DOHH2 (cell line): ENCODE results near the gene FAM111A.

Experiments used
- H3F3A ChIP-seq: fragments of 200-600 bp; sonication (generic), shearing (Covaris generic); 2 replicates; pipeline ENCODE4 v1.6.0; 2016; ENCODE audit warnings: antibody characterized with exemption, mild to moderate bottlenecking; ENCODE audit not compliant: control insufficient read depth, insufficient read depth
- H3K27ac ChIP-seq: fragments of 200-600 bp; sonication (generic); 2 replicates; pipeline ENCODE4 v1.5.1; 2014; ENCODE audit warnings: low read depth, mild to moderate bottlenecking, low read length, moderate library complexity
- H3K27me3 ChIP-seq: fragments of 200-600 bp; sonication (generic); 2 replicates; pipeline ENCODE4 v1.6.1; 2014; ENCODE audit warnings: mild to moderate bottlenecking, low read length, mixed read lengths; ENCODE audit not compliant: control insufficient read depth
- H3K36me3 ChIP-seq: fragments of 200-600 bp; sonication (generic); 2 replicates; pipeline ENCODE4 v1.6.1; 2014; ENCODE audit warnings: mild to moderate bottlenecking, low read length, moderate library complexity, mixed read lengths; ENCODE audit not compliant: control insufficient read depth
- H3K4me1 ChIP-seq: fragments of 200-600 bp; sonication (generic); 2 replicates; pipeline ENCODE4 v1.6.1; 2014; ENCODE audit warnings: mild to moderate bottlenecking, low read length, mixed read lengths; ENCODE audit not compliant: control insufficient read depth
- H3K4me2 ChIP-seq: fragments of 200-600 bp; sonication (generic); 2 replicates; pipeline ENCODE4 v1.6.0; 2014; ENCODE audit warnings: mild to moderate bottlenecking, low read length, moderate library complexity
- H3K4me3 ChIP-seq: fragments of 200-600 bp; sonication (generic); 2 replicates; pipeline ENCODE4 v1.5.1; 2014; ENCODE audit warnings: mild to moderate bottlenecking, low read length, mixed read lengths
- H3K79me2 ChIP-seq: fragments of 200-600 bp; sonication (generic); 2 replicates; pipeline ENCODE4 v1.6.1; 2014; ENCODE audit warnings: mild to moderate bottlenecking, low read length, mixed read lengths; ENCODE audit not compliant: control insufficient read depth
- H3K9me2 ChIP-seq: fragments of 200-600 bp; sonication (generic); replicated peaks from 2 replicates; pipeline ENCODE4 v1.6.1; 2014; ENCODE audit warnings: mild to moderate bottlenecking, low read length, mixed read lengths; ENCODE audit not compliant: control insufficient read depth
- H3K9me3 ChIP-seq: fragments of 200-600 bp; sonication (generic); 2 replicates; pipeline ENCODE4 v1.6.1; 2014; ENCODE audit warnings: antibody characterized with exemption, low read length, mixed read lengths; ENCODE audit not compliant: control insufficient read depth, insufficient read depth
- H4K20me1 ChIP-seq: fragments of 200-600 bp; sonication (generic); 2 replicates; pipeline ENCODE4 v1.6.0; 2014; ENCODE audit warnings: low read depth, mild to moderate bottlenecking, antibody characterized with exemption, low read length, moderate library complexity; ENCODE audit not compliant: control insufficient read depth, insufficient read depth
- EZH2phosphoT487 ChIP-seq: fragments of 200-600 bp; sonication (generic); IDR thresholded peaks from 2 replicates; pipeline ENCODE4 v1.6.1; 2017; ENCODE audit warnings: borderline replicate concordance, mild to moderate bottlenecking, antibody characterized with exemption, low read length, moderate library complexity, mixed read lengths
- TF ChIP-seq, protein P1 (sequence below): fragments of 200-600 bp; sonication (generic); IDR thresholded peaks from one replicate; pipeline ENCODE4 v1.5.1; 2014; ENCODE audit warnings: antibody characterized with exemption, mild to moderate bottlenecking, low read depth, low read length; ENCODE audit not compliant: poor library complexity, severe bottlenecking

The FAM111A gene

DNA sequence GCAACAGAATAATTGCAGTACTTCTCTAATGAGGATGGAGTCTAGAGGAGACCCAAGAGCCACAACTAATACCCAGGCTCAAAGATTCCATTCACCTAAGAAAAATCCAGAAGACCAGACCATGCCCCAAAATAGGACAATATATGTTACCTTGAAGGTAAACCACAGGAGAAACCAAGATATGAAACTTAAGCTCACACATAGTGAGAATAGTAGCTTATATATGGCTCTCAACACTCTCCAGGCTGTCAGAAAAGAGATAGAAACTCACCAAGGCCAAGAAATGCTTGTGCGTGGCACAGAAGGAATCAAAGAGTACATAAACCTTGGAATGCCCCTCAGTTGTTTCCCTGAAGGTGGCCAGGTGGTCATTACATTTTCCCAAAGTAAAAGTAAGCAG, 9.1 kb downstream of the FAM111A start:
- Histone ChIP-seq H3K27ac (no peak overlapping the region), H3K4me2 (no peak overlapping the region), H3K4me3 (no peak overlapping the region)

DNA sequence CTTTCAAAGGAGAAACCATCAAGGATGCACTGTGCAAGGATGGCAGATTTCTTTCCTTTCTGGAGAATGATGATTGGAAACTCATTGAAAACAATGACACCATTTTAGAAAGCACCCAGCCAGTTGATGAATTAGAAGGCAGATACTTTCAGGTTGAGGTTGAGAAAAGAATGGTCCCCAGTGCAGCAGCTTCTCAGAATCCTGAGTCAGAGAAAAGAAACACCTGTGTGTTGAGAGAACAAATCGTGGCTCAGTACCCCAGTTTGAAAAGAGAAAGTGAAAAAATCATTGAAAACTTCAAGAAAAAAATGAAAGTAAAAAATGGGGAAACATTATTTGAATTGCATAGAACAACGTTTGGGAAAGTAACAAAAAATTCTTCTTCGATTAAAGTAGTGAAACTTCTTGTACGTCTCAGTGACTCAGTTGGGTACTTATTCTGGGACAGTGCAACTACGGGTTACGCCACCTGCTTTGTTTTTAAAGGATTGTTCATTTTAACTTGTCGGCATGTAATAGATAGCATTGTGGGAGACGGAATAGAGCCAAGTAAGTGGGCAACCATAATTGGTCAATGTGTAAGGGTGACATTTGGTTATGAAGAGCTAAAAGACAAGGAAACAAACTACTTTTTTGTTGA, 9.8 kb downstream of the FAM111A start:
- Histone ChIP-seq H3K79me2 (no peaks in the 10 kb centered on the region), H3K4me2 (no peak overlapping the region), H3K4me3 (no peak overlapping the region), H3K9me3 (peaks cover 18% of the 10 kb centered on the region; the same call in 1 of the 2 replicates), H4K20me1 (no peaks in the 10 kb centered on the region), H3K27me3 (no peaks in the 10 kb centered on the region), H3K27ac (no peak overlapping the region), H3K9me2 (no peaks in the 10 kb centered on the region), H3F3A (no peaks in the 10 kb centered on the region), H3K36me3 (peaks cover 18% of the 10 kb centered on the region), H3K4me1 (peaks cover 25% of the 10 kb centered on the region)
- TF ChIP-seq, protein P1, sequence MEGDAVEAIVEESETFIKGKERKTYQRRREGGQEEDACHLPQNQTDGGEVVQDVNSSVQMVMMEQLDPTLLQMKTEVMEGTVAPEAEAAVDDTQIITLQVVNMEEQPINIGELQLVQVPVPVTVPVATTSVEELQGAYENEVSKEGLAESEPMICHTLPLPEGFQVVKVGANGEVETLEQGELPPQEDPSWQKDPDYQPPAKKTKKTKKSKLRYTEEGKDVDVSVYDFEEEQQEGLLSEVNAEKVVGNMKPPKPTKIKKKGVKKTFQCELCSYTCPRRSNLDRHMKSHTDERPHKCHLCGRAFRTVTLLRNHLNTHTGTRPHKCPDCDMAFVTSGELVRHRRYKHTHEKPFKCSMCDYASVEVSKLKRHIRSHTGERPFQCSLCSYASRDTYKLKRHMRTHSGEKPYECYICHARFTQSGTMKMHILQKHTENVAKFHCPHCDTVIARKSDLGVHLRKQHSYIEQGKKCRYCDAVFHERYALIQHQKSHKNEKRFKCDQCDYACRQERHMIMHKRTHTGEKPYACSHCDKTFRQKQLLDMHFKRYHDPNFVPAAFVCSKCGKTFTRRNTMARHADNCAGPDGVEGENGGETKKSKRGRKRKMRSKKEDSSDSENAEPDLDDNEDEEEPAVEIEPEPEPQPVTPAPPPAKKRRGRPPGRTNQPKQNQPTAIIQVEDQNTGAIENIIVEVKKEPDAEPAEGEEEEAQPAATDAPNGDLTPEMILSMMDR: no peak
- TF ChIP-seq EZH2phosphoT487: no peak

More for the DNA sequence above, 9.1 kb downstream of the FAM111A start:
- no peaks in the 10 kb centered on the region for H3K9me2 ChIP-seq
- H3K27me3 ChIP-seq: no peaks in the 10 kb centered on the region
- H3K9me3 ChIP-seq: peaks cover 15% of the 10 kb centered on the region; the same call in 1 of the 2 replicates
- H3K79me2 ChIP-seq: no peaks in the 10 kb centered on the region
- H3K4me1 ChIP-seq: peaks cover 25% of the 10 kb centered on the region
- H3F3A ChIP-seq: no peaks in the 10 kb centered on the region
- TF ChIP-seq EZH2phosphoT487: no peak
- TF ChIP-seq, protein P1: no peak
- H3K36me3 ChIP-seq: peaks cover 22% of the 10 kb centered on the region
- H4K20me1 ChIP-seq: no peaks in the 10 kb centered on the region

DNA sequence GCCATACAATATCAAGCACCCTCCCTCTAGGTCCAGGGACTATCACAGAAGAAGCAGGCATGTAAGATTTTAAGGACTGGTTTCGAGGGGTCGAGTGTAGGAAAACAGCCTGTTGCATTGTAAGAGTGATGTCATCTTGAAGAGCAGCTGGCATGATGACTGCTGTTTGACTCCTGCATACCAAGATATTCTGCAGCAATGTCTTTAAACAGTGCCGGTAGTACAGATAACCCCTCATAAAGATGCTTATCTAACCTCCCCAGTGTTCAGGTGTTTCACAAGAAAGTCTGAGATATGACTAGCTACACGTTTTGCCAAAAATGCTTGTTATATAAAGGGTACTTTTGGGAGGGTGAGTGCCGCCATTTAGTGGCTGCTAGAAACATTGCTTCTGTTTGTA, 12.0 kb downstream of the FAM111A start:
- no peaks in the 10 kb centered on the region for H4K20me1 ChIP-seq
- no peak overlapping the region for H3K27ac ChIP-seq
- H3K79me2 ChIP-seq: no peaks in the 10 kb centered on the region
- no peak overlapping the region for H3K4me2 ChIP-seq
- TF ChIP-seq, protein P1: no peak
- 0 out of 2 replicates have a peak, but pooled peaks cover 3% of the 10 kb centered on the region for H3K9me3 ChIP-seq
- no peaks in the 10 kb centered on the region; the same call in 1 of the 2 replicates for H3K36me3 ChIP-seq
- H3K27me3 ChIP-seq: no peaks in the 10 kb centered on the region
- no peaks in the 10 kb centered on the region for H3K9me2 ChIP-seq
- H3K4me1 ChIP-seq: peaks cover 21% of the 10 kb centered on the region
- no peaks in the 10 kb centered on the region for H3F3A ChIP-seq
- H3K4me3 ChIP-seq: no peak overlapping the region
